Parathyroid adenoma (tissue), 2 donors: ENCODE data around the gene ARMC2.
A peak's percentile ranks its signal among the peaks of the same experiment; 100 is the strongest.

Source experiments
- H2AFZ ChIP-seq: fragments of 300-600 bp; sonication (generic); one replicate; pipeline ENCODE4 v1.7.0; 2017; ENCODE audit warnings: antibody characterized with exemption, mild to moderate bottlenecking
- H3K27ac ChIP-seq: fragments of 300-600 bp; sonication (generic); one replicate; pipeline ENCODE4 v1.7.0; 2017
- H3K27me3 ChIP-seq: fragments of 300-600 bp; sonication (generic); one replicate; pipeline ENCODE4 v1.7.0; 2017; ENCODE audit warnings: low read length; ENCODE audit not compliant: control insufficient read depth, insufficient read depth
- H3K36me3 ChIP-seq: fragments of 300-600 bp; sonication (generic); one replicate; pipeline ENCODE4 v1.7.0; 2017; ENCODE audit warnings: low read length; ENCODE audit not compliant: control insufficient read depth, insufficient read depth
- H3K4me1 ChIP-seq: fragments of 300-600 bp; sonication (generic); one replicate; pipeline ENCODE4 v1.7.0; 2017; ENCODE audit warnings: control low read depth
- H3K4me2 ChIP-seq: fragments of 300-600 bp; sonication (generic); one replicate; pipeline ENCODE4 v1.7.0; 2017; ENCODE audit warnings: low read length
- H3K4me3 ChIP-seq: fragments of 300-600 bp; sonication (generic); one replicate; pipeline ENCODE4 v1.7.0; 2017; ENCODE audit warnings: low read depth, low read length
- H3K79me2 ChIP-seq: fragments of 300-600 bp; sonication (generic); one replicate; pipeline ENCODE4 v1.7.0; 2017; ENCODE audit warnings: control low read depth
- H3K9ac ChIP-seq: fragments of 300-600 bp; sonication (generic); one replicate; pipeline ENCODE4 v1.7.0; 2017; ENCODE audit warnings: mild to moderate bottlenecking
- H3K9me3 ChIP-seq: fragments of 300-600 bp; sonication (generic); one replicate; pipeline ENCODE4 v1.7.0; 2017; ENCODE audit warnings: low read length; ENCODE audit not compliant: control insufficient read depth
- TF ChIP-seq, protein P1 (sequence below): fragments of 300-600 bp; sonication (generic); IDR thresholded peaks from one replicate; pipeline ENCODE4 v1.7.0; 2017; ENCODE audit warnings: antibody characterized with exemption, mild to moderate bottlenecking
- donor health status: primary hyperparathyroidism.

Gene ARMC2

DNA sequence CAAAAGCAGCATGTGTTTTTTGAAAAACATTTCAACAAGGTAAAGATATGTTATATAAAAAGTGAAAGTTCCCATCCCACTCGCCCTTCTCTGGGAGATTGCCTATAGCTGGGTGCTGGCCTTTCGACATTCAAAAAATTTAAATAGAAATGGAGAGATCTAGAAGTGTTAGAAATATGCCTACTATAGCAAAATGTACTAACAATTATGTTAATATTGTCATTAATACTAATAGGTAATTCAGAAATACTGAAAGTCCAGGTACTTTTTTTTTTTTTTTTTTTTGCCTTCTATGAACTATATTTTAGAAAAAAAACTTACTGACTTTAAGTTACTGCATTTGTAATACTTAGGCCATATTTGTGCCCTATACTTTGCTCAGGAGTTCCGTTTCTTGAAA is 159.3 kb downstream of the ARMC2 start:
- H3K36me3 ChIP-seq = no peaks in the 10 kb centered on the region
- TF ChIP-seq, protein P1, sequence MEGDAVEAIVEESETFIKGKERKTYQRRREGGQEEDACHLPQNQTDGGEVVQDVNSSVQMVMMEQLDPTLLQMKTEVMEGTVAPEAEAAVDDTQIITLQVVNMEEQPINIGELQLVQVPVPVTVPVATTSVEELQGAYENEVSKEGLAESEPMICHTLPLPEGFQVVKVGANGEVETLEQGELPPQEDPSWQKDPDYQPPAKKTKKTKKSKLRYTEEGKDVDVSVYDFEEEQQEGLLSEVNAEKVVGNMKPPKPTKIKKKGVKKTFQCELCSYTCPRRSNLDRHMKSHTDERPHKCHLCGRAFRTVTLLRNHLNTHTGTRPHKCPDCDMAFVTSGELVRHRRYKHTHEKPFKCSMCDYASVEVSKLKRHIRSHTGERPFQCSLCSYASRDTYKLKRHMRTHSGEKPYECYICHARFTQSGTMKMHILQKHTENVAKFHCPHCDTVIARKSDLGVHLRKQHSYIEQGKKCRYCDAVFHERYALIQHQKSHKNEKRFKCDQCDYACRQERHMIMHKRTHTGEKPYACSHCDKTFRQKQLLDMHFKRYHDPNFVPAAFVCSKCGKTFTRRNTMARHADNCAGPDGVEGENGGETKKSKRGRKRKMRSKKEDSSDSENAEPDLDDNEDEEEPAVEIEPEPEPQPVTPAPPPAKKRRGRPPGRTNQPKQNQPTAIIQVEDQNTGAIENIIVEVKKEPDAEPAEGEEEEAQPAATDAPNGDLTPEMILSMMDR = no peak
- no peak overlapping the region for H3K27ac ChIP-seq
- H3K9me3 ChIP-seq = no peaks in the 10 kb centered on the region
- H3K79me2 ChIP-seq = peaks cover 43% of the 10 kb centered on the region
- peak overlapping the region; percentile 81 for H3K4me2 ChIP-seq
- peak overlapping the region; percentile 81 for H3K4me3 ChIP-seq
- H2AFZ ChIP-seq = no peak overlapping the region
- peaks cover 23% of the 10 kb centered on the region for H3K4me1 ChIP-seq
- H3K27me3 ChIP-seq = no peaks in the 10 kb centered on the region
- H3K9ac ChIP-seq = no peak overlapping the region

DNA sequence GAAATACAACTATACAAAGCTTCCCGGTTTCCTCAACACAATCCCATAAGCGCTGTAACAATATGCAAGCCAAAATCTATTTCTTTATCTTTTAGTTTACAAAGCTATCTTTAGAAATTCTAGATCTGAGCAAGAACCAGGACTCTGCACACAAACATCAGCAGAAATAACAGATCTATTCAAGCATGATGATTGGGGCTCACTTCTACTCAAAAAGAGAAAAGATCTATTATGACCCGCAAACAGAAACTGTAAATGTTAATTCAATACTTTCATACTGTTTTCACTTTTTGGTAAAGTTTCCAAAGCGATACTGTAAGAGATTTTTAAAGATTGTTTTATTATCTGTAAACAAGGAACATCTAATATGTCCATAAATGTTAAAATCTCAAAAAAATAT is 159.8 kb downstream of the ARMC2 start:
- H3K27ac ChIP-seq = peak overlapping the region; percentile 95
- TF ChIP-seq, protein P1 = no peak
- H3K4me2 ChIP-seq = peak overlapping the region; percentile 81
- H2AFZ ChIP-seq = no peak overlapping the region
- peak overlapping the region; percentile 81 for H3K4me3 ChIP-seq
- peaks cover 28% of the 10 kb centered on the region for H3K4me1 ChIP-seq
- no peaks in the 10 kb centered on the region for H3K9me3 ChIP-seq
- peaks cover 44% of the 10 kb centered on the region for H3K79me2 ChIP-seq
- H3K36me3 ChIP-seq = no peaks in the 10 kb centered on the region
- no peaks in the 10 kb centered on the region for H3K27me3 ChIP-seq
- peak overlapping the region; percentile 78 for H3K9ac ChIP-seq

DNA sequence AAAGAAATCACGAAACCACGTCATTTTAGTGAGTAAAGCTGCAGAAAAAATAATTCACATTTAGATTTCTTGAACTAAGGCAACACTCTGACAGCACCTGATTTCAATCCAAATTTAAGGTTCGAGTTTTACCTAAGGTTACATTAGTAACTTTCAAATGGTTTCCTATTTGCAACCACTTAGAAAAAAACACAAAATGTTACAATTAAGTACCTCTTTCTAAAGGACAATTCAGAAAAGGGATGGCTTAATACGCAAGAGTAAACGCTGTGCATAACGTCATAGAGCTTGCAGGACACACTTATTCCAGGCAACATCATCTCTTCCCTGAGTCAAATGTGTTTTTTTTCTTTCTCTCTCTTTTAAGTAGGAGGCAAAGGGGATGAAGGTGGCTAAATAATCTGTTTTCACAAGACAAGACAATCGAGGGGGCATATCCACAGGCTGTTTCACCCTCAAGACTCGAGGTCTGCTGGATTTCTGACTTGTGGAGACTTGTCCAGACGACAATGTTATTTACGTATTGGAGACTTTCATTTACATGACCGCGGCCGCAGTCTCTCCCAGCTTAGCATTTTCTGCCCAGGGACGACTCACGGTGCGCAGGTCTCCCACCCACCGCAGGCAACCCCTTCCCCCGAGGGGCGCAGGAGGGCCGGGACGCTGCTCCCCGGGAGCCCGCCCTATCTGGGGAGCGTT is 160.5 kb downstream of the ARMC2 start:
- H3K9me3 ChIP-seq = no peaks in the 10 kb centered on the region
- H3K4me3 ChIP-seq = peak overlapping the region; percentile 81
- H3K9ac ChIP-seq = peak overlapping the region; percentile 78
- TF ChIP-seq, protein P1 = no peak
- H3K4me1 ChIP-seq = peaks cover 33% of the 10 kb centered on the region
- H3K27ac ChIP-seq = peak overlapping the region; percentile 95
- H3K27me3 ChIP-seq = no peaks in the 10 kb centered on the region
- H3K79me2 ChIP-seq = peaks cover 42% of the 10 kb centered on the region
- no peaks in the 10 kb centered on the region for H3K36me3 ChIP-seq
- H3K4me2 ChIP-seq = peak overlapping the region; percentile 81
- peak overlapping the region; percentile 76 for H2AFZ ChIP-seq

DNA sequence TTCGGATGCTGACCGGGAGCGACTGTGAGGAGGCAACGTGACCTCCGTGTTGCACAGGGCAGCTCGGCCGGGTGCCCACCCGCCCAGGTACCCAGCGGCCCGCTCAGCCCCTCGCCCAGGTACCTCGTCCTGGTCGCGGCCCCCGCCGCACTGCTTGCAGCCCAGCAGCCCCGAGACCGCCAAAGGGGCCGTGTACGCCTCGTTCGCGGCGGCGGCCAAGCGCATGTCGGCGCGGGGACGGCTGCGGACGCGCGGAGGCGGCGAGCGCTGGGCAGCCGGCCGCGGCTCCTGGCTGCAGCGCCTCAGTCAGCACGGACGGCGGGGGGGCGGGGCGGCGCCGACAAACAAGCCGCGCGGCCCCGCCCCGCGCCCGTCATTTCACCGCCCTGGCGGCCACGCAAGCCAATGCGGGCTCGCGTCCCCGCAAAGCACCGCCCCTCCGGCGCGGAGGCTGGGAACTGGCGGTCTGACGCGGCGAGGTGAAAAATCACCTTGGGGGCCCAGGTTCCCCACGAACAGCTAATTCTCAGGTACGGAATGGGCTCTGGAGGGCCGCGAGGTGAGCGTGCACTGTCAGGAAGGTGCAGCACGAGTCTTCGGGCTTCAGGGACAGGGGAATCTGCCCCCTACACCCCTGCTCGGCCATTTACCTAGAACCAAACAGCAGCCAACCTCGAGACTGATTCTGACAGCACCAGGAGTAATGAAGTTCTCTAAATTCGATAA is 161.2 kb downstream of the ARMC2 start:
- peak overlapping the region; percentile 78 for H3K9ac ChIP-seq
- no peaks in the 10 kb centered on the region for H3K27me3 ChIP-seq
- H3K9me3 ChIP-seq = no peaks in the 10 kb centered on the region
- peaks cover 37% of the 10 kb centered on the region for H3K4me1 ChIP-seq
- H3K27ac ChIP-seq = peak overlapping the region; percentile 95
- peak overlapping the region; percentile 81 for H3K4me2 ChIP-seq
- no peaks in the 10 kb centered on the region for H3K36me3 ChIP-seq
- peaks cover 38% of the 10 kb centered on the region for H3K79me2 ChIP-seq
- TF ChIP-seq, protein P1 = no peak
- peak overlapping the region; percentile 81 for H3K4me3 ChIP-seq
- H2AFZ ChIP-seq = peak overlapping the region; percentile 76
